ENCODE measurements around the gene SYCN. TPM values are rescaled to one million over a fixed set of nuclear protein-coding genes. Genes with fewer than 3 reads are reported as not detected.

SYCN gene
- total RNA-seq, 4 donors from 2014 or later, result not detected

GRCh38 chr19:39169143-39169810 is 34.8 kb downstream of the SYCN start:
- no peak overlapping the region for H3K4me3 ChIP-seq (ENCODE audit: low read depth, poor library complexity, severe bottlenecking)
- no peak for DNase-seq (ENCODE audit: low spot score in 2 of 2)
- intact Hi-C loops (cut with DNase I; ENCODE audit: low total_unique reads), result no loop called here
- TF ChIP-seq, protein P1, sequence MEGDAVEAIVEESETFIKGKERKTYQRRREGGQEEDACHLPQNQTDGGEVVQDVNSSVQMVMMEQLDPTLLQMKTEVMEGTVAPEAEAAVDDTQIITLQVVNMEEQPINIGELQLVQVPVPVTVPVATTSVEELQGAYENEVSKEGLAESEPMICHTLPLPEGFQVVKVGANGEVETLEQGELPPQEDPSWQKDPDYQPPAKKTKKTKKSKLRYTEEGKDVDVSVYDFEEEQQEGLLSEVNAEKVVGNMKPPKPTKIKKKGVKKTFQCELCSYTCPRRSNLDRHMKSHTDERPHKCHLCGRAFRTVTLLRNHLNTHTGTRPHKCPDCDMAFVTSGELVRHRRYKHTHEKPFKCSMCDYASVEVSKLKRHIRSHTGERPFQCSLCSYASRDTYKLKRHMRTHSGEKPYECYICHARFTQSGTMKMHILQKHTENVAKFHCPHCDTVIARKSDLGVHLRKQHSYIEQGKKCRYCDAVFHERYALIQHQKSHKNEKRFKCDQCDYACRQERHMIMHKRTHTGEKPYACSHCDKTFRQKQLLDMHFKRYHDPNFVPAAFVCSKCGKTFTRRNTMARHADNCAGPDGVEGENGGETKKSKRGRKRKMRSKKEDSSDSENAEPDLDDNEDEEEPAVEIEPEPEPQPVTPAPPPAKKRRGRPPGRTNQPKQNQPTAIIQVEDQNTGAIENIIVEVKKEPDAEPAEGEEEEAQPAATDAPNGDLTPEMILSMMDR (IDR thresholded peaks at IDR 0.05), result no peak
- no peak for TF ChIP-seq POLR2A (IDR thresholded peaks at IDR 0.05)
- 92 to 94% methylated on average over 33 to 36 of the region's 36 CpGs for WGBS, 2 donors

DNA sequence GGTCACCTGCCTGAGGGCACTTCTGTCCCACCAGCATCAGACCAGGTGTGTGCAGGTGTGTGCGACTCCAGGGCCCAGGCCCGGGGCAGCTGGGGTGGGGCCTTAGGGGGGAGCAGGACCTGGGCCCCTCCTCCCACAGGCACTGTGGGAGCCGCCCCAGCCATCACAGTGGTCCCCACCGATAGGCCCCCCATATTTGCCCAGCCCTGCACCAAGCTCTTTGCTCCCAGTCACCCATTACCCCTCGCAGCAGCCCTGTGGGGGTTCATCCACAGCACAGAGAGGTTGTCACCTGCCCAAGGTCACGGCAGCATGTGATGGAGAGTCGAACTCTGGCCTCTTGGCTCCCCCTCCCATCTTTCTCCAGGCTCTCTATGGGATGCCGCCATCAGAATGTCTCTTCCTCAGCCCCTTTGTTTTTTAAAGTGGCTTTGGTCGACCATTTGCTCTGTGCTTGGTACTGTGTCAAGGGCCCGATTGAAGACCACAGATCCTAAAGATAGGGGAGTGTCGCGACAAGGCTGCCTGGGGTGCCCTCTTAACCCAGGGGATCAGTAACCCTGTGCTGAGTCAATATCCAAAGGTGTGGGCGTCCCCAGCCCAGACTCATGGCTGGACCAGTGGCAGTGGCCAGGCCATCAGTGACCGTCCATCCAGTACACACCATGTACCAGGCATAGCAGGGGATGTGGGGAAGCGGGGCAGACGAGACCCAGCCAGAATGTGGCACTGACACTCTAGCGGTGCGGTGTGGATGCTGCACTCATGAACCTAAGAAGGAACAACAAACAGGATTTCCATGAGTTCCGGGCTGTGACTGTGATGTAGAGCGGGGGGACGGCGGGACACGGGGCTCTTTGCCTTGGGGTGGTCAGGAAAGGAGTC is 35.6 kb downstream of the SYCN start:
- intact Hi-C loops (cut with DNase I; ENCODE audit: low total_unique reads), result no loop called here
- DNase-seq (ENCODE audit: low spot score in 2 of 2), result no peak
- TF ChIP-seq, protein P1 (IDR thresholded peaks at IDR 0.05), result no peak
- no peak for TF ChIP-seq POLR2A (IDR thresholded peaks at IDR 0.05)
- no peak overlapping the region for H3K4me3 ChIP-seq (ENCODE audit: low read depth, poor library complexity, severe bottlenecking)
- 86 to 92% methylated on average over 20 to 23 of the region's 23 CpGs for WGBS, 2 donors

DNA sequence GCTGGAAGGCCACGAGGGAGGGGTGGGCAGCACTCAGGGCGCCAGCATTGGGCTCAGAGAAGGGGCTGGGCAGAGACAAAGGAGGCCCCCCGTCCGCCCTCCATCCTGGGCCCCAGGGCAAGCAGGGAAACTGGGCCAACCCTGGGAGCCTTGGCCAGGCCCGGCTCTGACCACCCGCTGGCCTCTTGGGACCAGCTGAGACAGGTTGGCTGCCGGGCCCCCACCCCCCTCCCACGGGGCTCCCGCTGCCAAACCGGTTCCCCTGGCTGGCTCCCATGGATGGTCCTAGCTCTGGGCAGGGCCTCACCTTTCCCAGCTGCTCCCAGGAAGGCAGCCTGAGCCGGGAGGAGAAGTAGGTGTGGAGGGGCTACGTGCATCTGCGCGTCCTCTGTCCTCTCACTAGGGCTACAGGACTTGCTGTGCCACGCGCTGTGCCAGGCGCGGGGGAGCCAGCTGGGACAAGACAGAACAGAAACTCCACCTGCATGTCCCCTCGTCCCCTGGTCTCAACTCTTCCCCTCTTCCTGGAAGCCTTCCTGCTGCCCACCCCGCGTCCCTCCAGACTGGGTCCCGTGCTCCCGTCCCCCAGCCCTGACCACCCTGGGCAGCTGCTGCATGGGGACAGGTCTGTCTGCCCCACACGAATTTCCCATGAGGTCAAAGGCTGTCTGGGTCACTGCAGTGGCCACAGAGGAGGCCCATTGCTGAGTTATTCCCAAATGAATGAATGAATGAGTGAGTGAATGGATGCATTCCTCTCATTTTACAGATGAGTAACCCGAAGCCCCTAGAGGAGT is 36.4 kb downstream of the SYCN start:
- H3K4me3 ChIP-seq (ENCODE audit: low read depth, poor library complexity, severe bottlenecking), result no peak overlapping the region
- TF ChIP-seq, protein P1 (IDR thresholded peaks at IDR 0.05), result no peak
- no peak for TF ChIP-seq POLR2A (IDR thresholded peaks at IDR 0.05)
- DNase-seq (ENCODE audit: low spot score in 2 of 2), result no peak
- intact Hi-C loops (cut with DNase I; ENCODE audit: low total_unique reads), result no loop called here
- 58 to 68% methylated on average over 22 to 25 of the region's 25 CpGs for WGBS, 2 donors

- peak; percentile 39 to 95 for DNase-seq (ENCODE audit: low spot score in 2 of 2)
- no peak overlapping the region for H3K4me3 ChIP-seq (ENCODE audit: low read depth, poor library complexity, severe bottlenecking)
- 33 to 47% methylated on average over 16 to 22 of the region's 24 CpGs for WGBS, 2 donors
- TF ChIP-seq, protein P1 (IDR thresholded peaks at IDR 0.05), result no peak
- intact Hi-C loops (cut with DNase I; ENCODE audit: low total_unique reads), result no loop called here
Measured at GRCh38 chr19:39166571-39167391, 37.3 kb downstream of the SYCN start.

DNA sequence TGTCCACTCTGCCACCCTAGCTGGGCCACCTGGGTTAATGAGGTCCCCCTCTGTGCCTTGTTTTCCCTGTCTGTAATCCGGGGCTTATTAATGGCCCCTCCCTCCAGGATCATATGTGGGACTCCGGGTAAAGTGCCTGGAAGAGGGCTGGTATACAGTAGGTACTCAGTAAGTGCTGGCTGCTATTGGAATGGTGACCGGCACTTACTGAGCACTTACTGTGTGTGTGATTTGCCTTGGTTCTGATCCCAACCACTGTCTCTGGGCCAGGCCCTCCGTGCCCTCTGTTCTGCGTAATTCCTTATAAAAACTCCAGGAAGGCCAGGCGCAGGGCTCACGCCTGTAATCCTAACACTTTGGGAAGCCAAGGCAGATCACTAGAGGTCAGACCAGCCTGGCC is 38.2 kb downstream of the SYCN start:
- no peak for DNase-seq (ENCODE audit: low spot score in 2 of 2)
- intact Hi-C loops (cut with DNase I; ENCODE audit: low total_unique reads), result no loop called here
- TF ChIP-seq, protein P1 (IDR thresholded peaks at IDR 0.05), result no peak
- TF ChIP-seq POLR2A (IDR thresholded peaks at IDR 0.05), result no peak
- 94 to 97% methylated on average over 7 of the region's 7 CpGs for WGBS, 2 donors
- no peak overlapping the region for H3K4me3 ChIP-seq (ENCODE audit: low read depth, poor library complexity, severe bottlenecking)

Measured in lower leg skin (tissue), 4 donors.